AG04450 (cell line): ENCODE measurements around the gene NT5C3B. TPM values are rescaled to one million over a fixed set of nuclear protein-coding genes. Genes with fewer than 3 reads are reported as not detected.

Experiments
- CTCF ChIA-PET: fragments of 300-600, 350-600 bp; formaldehyde crosslinking; extraction: SDS; loops from one replicate; lab custom pipeline; 2022; ENCODE audit warnings: antibody characterized with exemption, inconsistent platforms; lab: Charles Lee
- POLR2A ChIA-PET: fragments of 350-600 bp; formaldehyde crosslinking; extraction: SDS; loops from one replicate; lab custom pipeline; 2021; ENCODE audit warnings: antibody characterized with exemption, inconsistent platforms; lab: Yijun Ruan, JAX
- DNase-seq: peaks from one replicate; pipeline ENCODE4 v3.0.0-alpha.2; 2011; ENCODE audit warnings: low read depth, low spot score
- H3K27ac ChIP-seq: one replicate; pipeline ENCODE4 v1.5.1; 2012; ENCODE audit warnings: low read depth, low read length, control low read depth
- H3K27me3 ChIP-seq: one replicate; pipeline ENCODE4 v1.6.0; 2012; ENCODE audit warnings: low read length; ENCODE audit not compliant: control insufficient read depth, insufficient read depth
- H3K4me3 ChIP-seq: 2 replicates; pipeline ENCODE4 v1.5.1; 2011; ENCODE audit warnings: mild to moderate bottlenecking, low read depth, low read length, control low read depth
- H3K9me3 ChIP-seq: 2 replicates; pipeline ENCODE4 v1.5.1; 2012; ENCODE audit warnings: low read length; ENCODE audit not compliant: control insufficient read depth, insufficient read depth
- CTCF ChIP-seq: IDR thresholded peaks from 2 replicates; pipeline ENCODE4 v1.5.1; 2011; ENCODE audit warnings: low read depth, low read length, control low read depth, inconsistent platforms
- polyA plus RNA-seq: library from polyadenylated mRNA; depleted of rRNA; stranded (reverse); fragments of >200 nt; gene quantifications from 2 replicates; pipeline ENCODE4 v1.2.3, GENCODE V29; 2011

NT5C3B gene
- polyA plus RNA-seq, 1 experiment, result 106 TPM

GRCh38 chr17:41816637-41817320 lies 19.3 kb downstream of the NT5C3B start:
- no peak for TF ChIP-seq CTCF
- POLR2A ChIA-PET, result no interaction called here
- CTCF ChIA-PET, result interaction anchor here (0.7 kb wide), 1 partner anchor 15 kb away, joined by 3 read pairs; no protein-coding TSS in a partner anchor

GRCh38 chr17:41814195-41814594 lies 21.8 kb downstream of the NT5C3B start:
- H3K27ac ChIP-seq, result no peak overlapping the region
- no peak for DNase-seq
- ChIA-PET POLR2A (no interaction called here), CTCF (interaction anchor here (1.3 kb wide), 1 partner anchor 13 kb away, joined by 3 read pairs; no protein-coding TSS in a partner anchor)
- H3K4me3 ChIP-seq, result peak overlapping the region; percentile 87
- H3K27me3 ChIP-seq, result no peaks in the 10 kb centered on the region
- peaks cover 6% of the 10 kb centered on the region; the same call in 1 of the 2 replicates for H3K9me3 ChIP-seq
- no peak for TF ChIP-seq CTCF

More at GRCh38 chr17:41816637-41817320, 19.3 kb downstream of the NT5C3B start:
- no peak overlapping the region for H3K4me3 ChIP-seq
- no peak for DNase-seq
- H3K27me3 ChIP-seq, result no peaks in the 10 kb centered on the region
- H3K27ac ChIP-seq, result no peak overlapping the region
- no peaks in the 10 kb centered on the region for H3K9me3 ChIP-seq

- TF ChIP-seq CTCF, result no peak
- DNase-seq, result no peak
- Histone ChIP-seq H3K4me3 (peak overlapping the region; percentile 87), H3K27ac (peak overlapping the region; percentile 83), H3K27me3 (no peaks in the 10 kb centered on the region), H3K9me3 (peaks cover 6% of the 10 kb centered on the region; the same call in 1 of the 2 replicates)
- ChIA-PET CTCF (no interaction called here), POLR2A (no interaction called here)
Observed at GRCh38 chr17:41813699-41814124, 22.3 kb downstream of the NT5C3B start.

- ChIA-PET POLR2A (interaction anchor here (0.6 to 1.2 kb wide), 4 partner anchors 27 to 1009 kb away, joined by 3 to 6 read pairs (median 3); partner anchors contain the start of gene JUP), CTCF (interaction anchor here (0.9 kb wide), 1 partner anchor 40 kb away, joined by 3 read pairs; no protein-coding TSS in a partner anchor)
- H3K27me3 ChIP-seq, result no peaks in the 10 kb centered on the region
- peak overlapping the region; percentile 87 for H3K4me3 ChIP-seq
- no peak for DNase-seq
- H3K9me3 ChIP-seq, result peaks cover 6% of the 10 kb centered on the region; the same call in 1 of the 2 replicates
- H3K27ac ChIP-seq, result peak overlapping the region; percentile 83
- no peak for TF ChIP-seq CTCF
Observed at GRCh38 chr17:41813152-41813680, 22.8 kb downstream of the NT5C3B start.
